Limb (tissue), 2 donors: ENCODE measurements around the gene TNIK.

ENCODE experiments used
- DNase-seq, 2 donors: peaks; one replicate each; pipeline ENCODE4 v3.0.0-alpha.2; 2016; ENCODE audit errors: extremely low spot score in 2 of 2

Gene TNIK

GRCh38 chr3:171420667-171421066, 39.5 kb downstream of the TNIK start:
- DNase-seq, result no peak

GRCh38 chr3:171419457-171419856, 40.7 kb downstream of the TNIK start:
- no peak for DNase-seq

- DNase-seq, result no peak
Observed at GRCh38 chr3:171417813-171418212, 42.4 kb downstream of the TNIK start.

GRCh38 chr3:171417137-171417536, 43.1 kb downstream of the TNIK start:
- DNase-seq, result no peak

- no peak for DNase-seq
Observed at GRCh38 chr3:171416666-171417065, 43.5 kb downstream of the TNIK start.

- DNase-seq, result no peak
Observed at GRCh38 chr3:171416061-171416460, 44.1 kb downstream of the TNIK start.

GRCh38 chr3:171415070-171415469, 45.1 kb downstream of the TNIK start:
- DNase-seq, result no peak

GRCh38 chr3:171412473-171412872, 47.7 kb downstream of the TNIK start:
- DNase-seq, result no peak

GRCh38 chr3:171412054-171412453, 48.2 kb downstream of the TNIK start:
- no peak for DNase-seq

- DNase-seq, result no peak
Observed at GRCh38 chr3:171410186-171410585, 50.0 kb downstream of the TNIK start.

GRCh38 chr3:171407759-171408158, 52.4 kb downstream of the TNIK start:
- DNase-seq, result no peak

- DNase-seq, result no peak
Observed at GRCh38 chr3:171404376-171404967, 55.7 kb downstream of the TNIK start.

GRCh38 chr3:171402281-171402680, 57.9 kb downstream of the TNIK start:
- no peak for DNase-seq

GRCh38 chr3:171401432-171401831, 58.8 kb downstream of the TNIK start:
- DNase-seq, result no peak

GRCh38 chr3:171399842-171400241, 60.4 kb downstream of the TNIK start:
- DNase-seq, result no peak

GRCh38 chr3:171398343-171398742, 61.9 kb downstream of the TNIK start:
- no peak for DNase-seq

- no peak for DNase-seq
Observed at GRCh38 chr3:171397089-171397488, 63.1 kb downstream of the TNIK start.

- DNase-seq, result no peak
Observed at GRCh38 chr3:171396048-171396447, 64.2 kb downstream of the TNIK start.

- DNase-seq, result peak; percentile 52 to 66
Observed at GRCh38 chr3:171393032-171393744, 67.0 kb downstream of the TNIK start.

GRCh38 chr3:171391432-171391831, 68.8 kb downstream of the TNIK start:
- DNase-seq, result no peak

- DNase-seq, result no peak
Observed at GRCh38 chr3:171390051-171390941, 69.9 kb downstream of the TNIK start.

GRCh38 chr3:171389491-171389890, 70.7 kb downstream of the TNIK start:
- DNase-seq, result no peak
